ENCODE results near the gene SPESP1.

GRCh38 chr15:68910341-68910740, 20.0 kb upstream of the SPESP1 start:
- no peak for TF ChIP-seq POLR2A (IDR thresholded peaks at IDR 0.05; ENCODE audit: extremely low read depth, insufficient read length)
- TF ChIP-seq CTCF (IDR thresholded peaks at IDR 0.05; ENCODE audit: low read depth, low read length) = no peak

Data from NB4 (cell line).